Mesendoderm (in vitro differentiated cells): ENCODE measurements around the gene TMEM144.

Experiments used
- DNase-seq: peaks from one replicate; pipeline ENCODE4 v3.0.0; 2013
- H2AK5ac ChIP-seq: 2 replicates; pipeline ENCODE4 v1.6.1; 2013; ENCODE audit warnings: low read length, inconsistent platforms
- H2BK120ac ChIP-seq: 2 replicates; pipeline ENCODE4 v1.6.1; 2013; ENCODE audit warnings: low read depth, mild to moderate bottlenecking, low read length, moderate library complexity, mixed read lengths
- H2BK15ac ChIP-seq: replicated peaks from 2 replicates; pipeline ENCODE4 v1.6.1; 2013; ENCODE audit warnings: low read depth, mild to moderate bottlenecking, moderate library complexity
- H2BK5ac ChIP-seq: 2 replicates; pipeline ENCODE4 v1.6.1; 2013; ENCODE audit warnings: low read length, inconsistent platforms
- H3K18ac ChIP-seq: 2 replicates; pipeline ENCODE4 v1.6.1; 2013; ENCODE audit warnings: mild to moderate bottlenecking, low read length, mixed read lengths
- H3K23ac ChIP-seq: one replicate; pipeline ENCODE4 v1.6.1; 2013; ENCODE audit warnings: low read length
- H3K27ac ChIP-seq: 2 replicates; pipeline ENCODE4 v1.5.1; 2013; ENCODE audit warnings: low read depth, mild to moderate bottlenecking, inconsistent platforms, low read length, moderate library complexity
- H3K27me3 ChIP-seq: 2 replicates; pipeline ENCODE4 v1.6.1; 2013; ENCODE audit warnings: low read length, control low read depth, mild to moderate bottlenecking, inconsistent platforms; ENCODE audit not compliant: insufficient read depth, poor library complexity
- H3K36me3 ChIP-seq: 2 replicates; pipeline ENCODE4 v1.6.1; 2013; ENCODE audit warnings: low read length, inconsistent platforms; ENCODE audit not compliant: control insufficient read depth, insufficient read depth
- H3K4ac ChIP-seq: one replicate; pipeline ENCODE4 v1.6.1; 2013; ENCODE audit warnings: low read depth, mild to moderate bottlenecking, low read length, moderate library complexity
- H3K4me1 ChIP-seq: 2 replicates; pipeline ENCODE4 v1.6.1; 2013; ENCODE audit warnings: low read depth, low read length, inconsistent platforms; ENCODE audit not compliant: control insufficient read depth
- H3K4me2 ChIP-seq: 2 replicates; pipeline ENCODE4 v1.6.1; 2013; ENCODE audit warnings: low read length
- H3K4me3 ChIP-seq: 2 replicates; pipeline ENCODE4 v1.5.1; 2013; ENCODE audit warnings: mild to moderate bottlenecking, low read length
- H3K56ac ChIP-seq: one replicate; pipeline ENCODE4 v1.6.1; 2013; ENCODE audit warnings: low read length
- H3K79me1 ChIP-seq: 2 replicates; pipeline ENCODE4 v1.6.1; 2013; ENCODE audit warnings: low read length, inconsistent platforms
- H3K79me2 ChIP-seq: 2 replicates; pipeline ENCODE4 v1.6.1; 2013; ENCODE audit warnings: mild to moderate bottlenecking, low read length; ENCODE audit not compliant: control insufficient read depth, insufficient read depth
- H3K9ac ChIP-seq: 2 replicates; pipeline ENCODE4 v1.6.1; 2013; ENCODE audit warnings: low read length, inconsistent platforms
- H4K5ac ChIP-seq: one replicate; pipeline ENCODE4 v1.6.1; 2013; ENCODE audit warnings: low read length
- H4K8ac ChIP-seq: one replicate; pipeline ENCODE4 v1.6.1; 2013; ENCODE audit warnings: low read depth, mild to moderate bottlenecking, control low read depth, low read length, moderate library complexity
- WGBS: extraction: QIAGEN DNeasy Blood & Tissue Kit; methylation state at CpG from one replicate; pipeline ENCODE4 v1.1.7; 2013; ENCODE audit warnings: low lambda C conversion rate, missing lambda C conversion rate; ENCODE audit not compliant: insufficient coverage; ENCODE audit errors: extremely low coverage; 5-methylcytosine and 5-hydroxymethylcytosine counted together

TMEM144 gene

DNA sequence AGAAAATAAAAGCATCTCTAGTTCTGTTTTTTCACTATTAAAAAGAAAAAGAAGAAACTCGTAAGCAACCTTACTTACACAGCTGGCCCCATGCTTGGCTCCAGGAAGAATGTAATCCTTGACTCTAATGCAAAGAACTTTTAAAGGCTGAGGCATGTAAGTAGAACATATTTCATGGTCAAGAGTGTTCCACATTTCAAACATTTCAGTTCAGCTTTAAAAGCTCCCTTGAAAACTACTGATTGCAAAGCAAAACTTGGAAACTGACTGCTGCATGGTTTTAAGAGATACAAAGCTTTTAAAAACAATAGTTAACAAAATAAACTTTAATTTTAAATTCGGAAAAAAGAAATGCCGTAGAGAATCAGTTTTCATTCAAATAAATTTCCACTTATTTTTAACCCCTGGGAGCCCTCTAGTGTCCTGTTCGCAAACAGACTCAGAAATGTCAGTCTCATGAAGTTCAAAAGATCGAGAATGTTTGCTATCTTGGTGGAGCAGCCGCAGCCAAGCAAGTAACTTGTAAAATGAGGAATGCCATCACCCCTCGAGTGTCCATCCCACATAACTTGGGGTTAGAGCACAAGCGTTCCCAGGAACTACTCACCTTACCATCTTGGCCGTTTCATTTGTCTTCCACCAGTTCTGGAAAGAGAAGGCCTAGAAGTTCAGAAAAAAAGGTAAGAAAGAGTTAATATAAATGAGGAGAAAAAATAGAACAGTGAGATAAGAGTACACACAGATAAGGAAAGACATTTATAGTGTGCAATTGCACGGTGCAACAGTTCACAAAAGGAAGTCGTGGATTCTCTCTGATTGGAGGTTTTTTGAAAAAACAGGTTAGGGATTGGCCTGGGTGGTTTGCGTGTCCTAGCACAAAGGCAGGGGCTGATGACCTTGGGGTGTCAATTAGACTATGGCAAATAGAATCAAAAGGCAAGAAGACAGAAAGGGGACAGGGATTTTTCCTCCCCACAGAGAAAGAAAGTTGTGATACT, 37.7 kb upstream of the TMEM144 start, which contains the start of gene GASK1B:
GASK1B (minus strand) TSS at position 765 of the 998 bp plus-strand sequence. CDS start 1,650 bp downstream, outside the sequence.
- no peak within 1 kb of the TSS for H4K8ac ChIP-seq
- H3K9ac ChIP-seq: no peak within 1 kb of the TSS
- no peak within 1 kb of the TSS for H3K4me3 ChIP-seq

DNA sequence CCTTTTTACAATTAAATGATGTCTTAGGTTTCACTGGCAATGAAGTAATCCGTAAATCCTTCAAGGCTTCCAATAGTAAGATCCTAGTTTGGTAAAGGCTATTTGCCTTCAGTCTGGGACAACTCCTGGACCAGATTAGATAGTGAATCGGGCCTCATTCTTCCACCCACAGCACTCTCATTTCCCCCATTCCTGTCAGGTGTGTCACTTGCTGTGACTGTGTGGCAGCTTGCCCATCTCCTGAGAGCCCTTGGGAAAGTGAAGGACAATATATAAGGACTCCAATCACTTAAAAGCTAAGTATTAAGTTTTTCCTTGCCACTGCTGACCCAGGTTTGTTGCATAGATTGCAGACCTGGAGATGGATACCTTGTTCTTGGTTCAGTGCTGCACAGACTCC, 34.2 kb upstream of the TMEM144 start:
- Histone ChIP-seq H2BK5ac (no peak overlapping the region), H3K27ac (no peak overlapping the region), H2AK5ac (no peak overlapping the region), H3K18ac (no peak overlapping the region), H3K4ac (no peak overlapping the region), H3K79me1 (no peaks in the 10 kb centered on the region), H4K8ac (no peak overlapping the region), H3K36me3 (no peaks in the 10 kb centered on the region), H3K4me3 (no peak overlapping the region), H3K23ac (no peak overlapping the region), H3K79me2 (no peaks in the 10 kb centered on the region), H2BK15ac (no peak overlapping the region), H3K4me2 (no peak overlapping the region), H2BK120ac (no peak overlapping the region), H3K4me1 (no peaks in the 10 kb centered on the region), H3K9ac (no peak overlapping the region), H3K56ac (no peak overlapping the region), H3K27me3 (no peaks in the 10 kb centered on the region), H4K5ac (no peak overlapping the region)
- peak; percentile 23 for DNase-seq
- WGBS: no CpG with 5 or more reads among the region's 2 CpGs

More for the DNA sequence above, 37.7 kb upstream of the TMEM144 start, which contains the start of gene GASK1B:
- Histone ChIP-seq H2BK5ac (no peak within 1 kb of the TSS), H3K23ac (no peak within 1 kb of the TSS), H3K36me3 (no peaks in the 10 kb centered on the region), H3K4me1 (no peaks in the 10 kb centered on the region), H2BK15ac (no peak within 1 kb of the TSS), H2AK5ac (no peak within 1 kb of the TSS), H3K79me1 (no peaks in the 10 kb centered on the region), H3K4me2 (no peak within 1 kb of the TSS), H2BK120ac (no peak within 1 kb of the TSS), H3K56ac (no peak within 1 kb of the TSS), H3K4ac (no peak within 1 kb of the TSS), H3K18ac (no peak within 1 kb of the TSS), H3K79me2 (no peaks in the 10 kb centered on the region), H3K27me3 (no peaks in the 10 kb centered on the region), H3K27ac (no peak within 1 kb of the TSS), H4K5ac (no peak within 1 kb of the TSS)
- WGBS: no CpG with 5 or more reads among the region's 12 CpGs
- peak; percentile 74 for DNase-seq

DNA sequence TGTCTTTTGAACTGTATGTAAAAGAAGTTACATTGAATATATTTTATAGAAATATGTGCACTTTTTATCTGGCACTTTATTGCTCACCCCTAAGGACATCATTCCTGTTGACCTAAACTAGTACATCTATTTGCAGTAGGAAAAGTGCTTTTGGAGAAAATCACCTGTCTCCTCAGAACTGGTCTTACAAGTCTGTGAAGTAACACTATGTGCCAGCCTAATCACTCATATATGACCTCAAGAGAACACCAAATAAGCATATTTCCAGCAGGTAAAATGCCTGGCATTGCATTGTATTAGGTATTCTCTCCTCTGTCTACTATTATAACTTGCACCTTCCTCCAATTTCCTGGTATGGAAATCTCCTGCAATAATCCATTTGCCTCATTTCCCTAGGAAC, 33.5 kb upstream of the TMEM144 start:
- no peak for DNase-seq
- Histone ChIP-seq H3K9ac (no peak overlapping the region), H2AK5ac (no peak overlapping the region)

DNA sequence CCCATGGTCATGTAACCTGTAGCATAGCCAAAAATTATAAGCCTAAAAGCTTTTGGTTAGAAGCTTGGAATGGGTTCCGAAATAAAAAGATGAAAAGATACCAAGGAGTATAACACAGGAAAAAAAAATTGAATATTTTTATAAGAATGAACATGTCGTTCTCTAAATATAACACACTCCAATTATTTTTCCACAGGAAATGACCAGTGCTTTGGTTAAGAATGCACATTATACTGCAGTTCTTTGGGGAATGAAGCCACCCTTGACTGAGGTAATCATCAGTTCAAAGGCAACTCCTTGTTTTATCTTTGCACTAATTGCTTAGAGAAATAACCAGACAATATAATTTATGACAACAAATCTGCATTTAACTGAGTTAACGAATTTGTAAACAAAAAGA, 30.8 kb upstream of the TMEM144 start:
- WGBS: no CpG with 5 or more reads among the region's 3 CpGs

More for the DNA sequence above, 33.5 kb upstream of the TMEM144 start:
- Histone ChIP-seq H3K56ac (no peak overlapping the region), H3K18ac (no peak overlapping the region), H3K4me2 (no peak overlapping the region), H3K27me3 (no peaks in the 10 kb centered on the region), H4K8ac (no peak overlapping the region), H3K79me2 (no peaks in the 10 kb centered on the region), H2BK5ac (no peak overlapping the region), H3K36me3 (no peaks in the 10 kb centered on the region), H4K5ac (no peak overlapping the region), H3K27ac (no peak overlapping the region), H3K4me1 (no peaks in the 10 kb centered on the region), H2BK15ac (no peak overlapping the region), H3K4me3 (no peak overlapping the region), H3K79me1 (no peaks in the 10 kb centered on the region), H3K23ac (no peak overlapping the region), H2BK120ac (no peak overlapping the region), H3K4ac (no peak overlapping the region)

DNA sequence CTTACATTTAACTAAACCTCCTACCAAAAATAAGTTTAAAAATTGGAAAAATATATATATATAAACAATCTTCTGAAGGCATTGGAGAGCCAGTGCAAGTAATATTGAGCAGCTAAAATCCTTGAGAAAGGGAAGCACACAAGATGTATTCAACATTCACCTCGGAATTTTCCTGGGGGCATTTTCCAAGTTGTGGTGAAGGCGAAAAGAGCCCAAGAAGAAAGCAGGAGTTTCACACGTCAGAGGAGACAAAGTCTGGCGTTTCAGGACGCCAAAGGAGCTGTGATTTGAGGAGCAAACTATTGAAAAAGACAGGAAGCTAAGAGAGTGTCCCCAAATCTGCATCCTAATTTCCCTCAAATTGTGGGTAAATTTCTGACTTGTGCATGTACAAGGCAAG, 28.4 kb upstream of the TMEM144 start:
- Histone ChIP-seq H3K9ac (no peak overlapping the region), H3K4me3 (no peak overlapping the region), H2BK15ac (no peak overlapping the region), H3K4me1 (no peaks in the 10 kb centered on the region), H3K27ac (no peak overlapping the region), H3K23ac (no peak overlapping the region), H3K4me2 (no peak overlapping the region), H2AK5ac (no peak overlapping the region), H3K79me1 (no peaks in the 10 kb centered on the region), H3K18ac (no peak overlapping the region), H3K79me2 (no peaks in the 10 kb centered on the region), H3K4ac (no peak overlapping the region), H3K27me3 (no peaks in the 10 kb centered on the region), H4K5ac (no peak overlapping the region), H3K56ac (no peak overlapping the region), H4K8ac (no peak overlapping the region), H2BK5ac (no peak overlapping the region), H2BK120ac (no peak overlapping the region), H3K36me3 (no peaks in the 10 kb centered on the region)
- WGBS: no CpG with 5 or more reads among the region's 5 CpGs
- peak; percentile 46 for DNase-seq

More for the DNA sequence above, 30.8 kb upstream of the TMEM144 start:
- H3K27me3 ChIP-seq: no peaks in the 10 kb centered on the region
- no peak overlapping the region for H2BK15ac ChIP-seq
- H3K56ac ChIP-seq: no peak overlapping the region
- H4K5ac ChIP-seq: no peak overlapping the region
- H2BK120ac ChIP-seq: no peak overlapping the region
- no peak for DNase-seq
- no peak overlapping the region for H3K4me3 ChIP-seq
- no peak overlapping the region for H2AK5ac ChIP-seq
- H3K27ac ChIP-seq: no peak overlapping the region
- no peak overlapping the region for H2BK5ac ChIP-seq
- no peaks in the 10 kb centered on the region for H3K4me1 ChIP-seq
- H3K23ac ChIP-seq: no peak overlapping the region
- no peaks in the 10 kb centered on the region for H3K79me2 ChIP-seq
- no peak overlapping the region for H3K9ac ChIP-seq
- no peaks in the 10 kb centered on the region for H3K36me3 ChIP-seq
- H3K4ac ChIP-seq: no peak overlapping the region
- no peak overlapping the region for H4K8ac ChIP-seq
- H3K79me1 ChIP-seq: no peaks in the 10 kb centered on the region
- H3K4me2 ChIP-seq: no peak overlapping the region
- H3K18ac ChIP-seq: no peak overlapping the region
